Muscle layer of colon (tissue), 2 donors: ENCODE measurements around the gene SPDYE1.
"Not testable (repeated sequence)": the region's sequence is repeated elsewhere in the genome, so short reads cannot be mapped to it uniquely, and the experiment has no call there.

Experiments
- H3K27ac ChIP-seq: one replicate; pipeline ENCODE4 v1.7.0; 2013; ENCODE audit warnings: low read depth, mild to moderate bottlenecking, low read length, moderate library complexity
- H3K27me3 ChIP-seq, 2 donors: one replicate each; pipeline ENCODE4 v1.7.0; 2013; ENCODE audit warnings: low read length in 2 of 2, mild to moderate bottlenecking in 2 of 2; ENCODE audit not compliant: insufficient read depth in 2 of 2, control insufficient read depth in 1 of 2
- H3K36me3 ChIP-seq: one replicate; pipeline ENCODE4 v1.7.0; 2013; ENCODE audit warnings: mild to moderate bottlenecking, low read length; ENCODE audit not compliant: insufficient read depth
- H3K4me1 ChIP-seq: one replicate; pipeline ENCODE4 v1.7.0; 2013; ENCODE audit warnings: mild to moderate bottlenecking, low read length; ENCODE audit not compliant: insufficient read depth
- H3K4me3 ChIP-seq, 2 donors: one replicate each; pipeline ENCODE4 v1.7.0; 2013; ENCODE audit warnings: low read length in 2 of 2, low read depth in 1 of 2, mild to moderate bottlenecking in 1 of 2, moderate library complexity in 1 of 2
- H3K9ac ChIP-seq: one replicate; pipeline ENCODE4 v1.7.0; 2013; ENCODE audit warnings: low read length
- H3K9me3 ChIP-seq: one replicate; pipeline ENCODE4 v1.7.0; 2013; ENCODE audit warnings: mild to moderate bottlenecking, low read length
- donor health status: abdominal sarcoma.
- donor health status: Adenocarcinoma of cecum.

Gene SPDYE1

GRCh38 chr7:44036364-44036763, 38.7 kb downstream of the SPDYE1 start:
- not testable (repeated sequence) for H3K27me3 ChIP-seq, H3K9me3 ChIP-seq, H3K9ac ChIP-seq, H3K36me3 ChIP-seq, H3K27ac ChIP-seq, H3K4me1 ChIP-seq, H3K4me3 ChIP-seq

GRCh38 chr7:44037951-44038350, 40.3 kb downstream of the SPDYE1 start:
- not testable (repeated sequence) for H3K9ac ChIP-seq, H3K9me3 ChIP-seq, H3K36me3 ChIP-seq, H3K4me1 ChIP-seq, H3K4me3 ChIP-seq, H3K27ac ChIP-seq, H3K27me3 ChIP-seq

GRCh38 chr7:44038553-44038952, 40.9 kb downstream of the SPDYE1 start:
- not testable (repeated sequence) for H3K27ac ChIP-seq, H3K9me3 ChIP-seq, H3K4me3 ChIP-seq, H3K36me3 ChIP-seq, H3K27me3 ChIP-seq, H3K4me1 ChIP-seq, H3K9ac ChIP-seq

- not testable (repeated sequence) for H3K9me3 ChIP-seq, H3K36me3 ChIP-seq, H3K9ac ChIP-seq, H3K4me1 ChIP-seq, H3K27me3 ChIP-seq, H3K27ac ChIP-seq
- peak overlapping the region in 1 of 2 donors; percentile 47 for H3K4me3 ChIP-seq
Measured at GRCh38 chr7:44038961-44039558, 41.4 kb downstream of the SPDYE1 start.

GRCh38 chr7:44039800-44040492, 42.2 kb downstream of the SPDYE1 start:
- not testable (repeated sequence) for H3K4me3 ChIP-seq, H3K9ac ChIP-seq, H3K4me1 ChIP-seq, H3K36me3 ChIP-seq, H3K27ac ChIP-seq, H3K27me3 ChIP-seq, H3K9me3 ChIP-seq

- not testable (repeated sequence) for H3K4me3 ChIP-seq, H3K9ac ChIP-seq, H3K9me3 ChIP-seq, H3K4me1 ChIP-seq, H3K27me3 ChIP-seq, H3K36me3 ChIP-seq, H3K27ac ChIP-seq
Measured at GRCh38 chr7:44040493-44040891, 42.8 kb downstream of the SPDYE1 start.

GRCh38 chr7:44042221-44042620, 44.5 kb downstream of the SPDYE1 start:
- no peak overlapping the region for H3K4me3 ChIP-seq
- no peaks in the 10 kb centered on the region for H3K9me3 ChIP-seq
- H3K27me3 ChIP-seq: no peaks in the 10 kb centered on the region
- H3K4me1 ChIP-seq: peaks cover 24% of the 10 kb centered on the region
- no peak overlapping the region for H3K27ac ChIP-seq
- H3K9ac ChIP-seq: no peak overlapping the region
- peaks cover 9% of the 10 kb centered on the region for H3K36me3 ChIP-seq

- Histone ChIP-seq H3K27me3 (no peaks in the 10 kb centered on the region), H3K9me3 (no peaks in the 10 kb centered on the region), H3K9ac (peak overlapping the region; percentile 9), H3K4me3 (peak overlapping the region; percentile 64 to 92), H3K27ac (peak overlapping the region; percentile 86), H3K4me1 (peaks cover 24% of the 10 kb centered on the region), H3K36me3 (peaks cover 9% of the 10 kb centered on the region)
Measured at GRCh38 chr7:44043902-44044301, 46.2 kb downstream of the SPDYE1 start.

- Histone ChIP-seq H3K9ac (peak within 1 kb of the TSS; percentile 82), H3K27ac (peak within 1 kb of the TSS; percentile 86), H3K27me3 (no peaks in the 10 kb centered on the region), H3K36me3 (peaks cover 12% of the 10 kb centered on the region), H3K9me3 (no peaks in the 10 kb centered on the region), H3K4me3 (peak within 1 kb of the TSS; percentile 64 to 92), H3K4me1 (peaks cover 24% of the 10 kb centered on the region)
Measured at GRCh38 chr7:44044315-44045225, 46.9 kb downstream of the SPDYE1 start, which contains the start of gene DBNL. TSS of gene DBNL (plus strand) at chr7:44044702. CDS start at chr7:44044738, 36 bp downstream.

- Histone ChIP-seq H3K4me1 (peaks cover 24% of the 10 kb centered on the region), H3K9ac (peak overlapping the region; percentile 82), H3K36me3 (peaks cover 20% of the 10 kb centered on the region), H3K27ac (peak overlapping the region; percentile 86), H3K9me3 (no peaks in the 10 kb centered on the region), H3K27me3 (no peaks in the 10 kb centered on the region), H3K4me3 (peak overlapping the region; percentile 64 to 92)
Measured at GRCh38 chr7:44045226-44046014, 47.7 kb downstream of the SPDYE1 start.
